HG02885 (cell line): ENCODE data around the gene DPEP2NB.
A peak's percentile ranks its signal among the peaks of the same experiment; 100 is the strongest.
"Not testable (repeated sequence)": the region's sequence is repeated elsewhere in the genome, so short reads cannot be mapped to it uniquely, and the experiment has no call there.

Source experiments
- ATAC-seq: cut with Tn5 transposase; IDR thresholded peaks from one replicate; pipeline ENCODE4 v1.9.1; 2021; ENCODE audit warnings: mild to moderate bottlenecking; ENCODE audit not compliant: unreplicated experiment, poor library complexity

Gene DPEP2NB

DNA sequence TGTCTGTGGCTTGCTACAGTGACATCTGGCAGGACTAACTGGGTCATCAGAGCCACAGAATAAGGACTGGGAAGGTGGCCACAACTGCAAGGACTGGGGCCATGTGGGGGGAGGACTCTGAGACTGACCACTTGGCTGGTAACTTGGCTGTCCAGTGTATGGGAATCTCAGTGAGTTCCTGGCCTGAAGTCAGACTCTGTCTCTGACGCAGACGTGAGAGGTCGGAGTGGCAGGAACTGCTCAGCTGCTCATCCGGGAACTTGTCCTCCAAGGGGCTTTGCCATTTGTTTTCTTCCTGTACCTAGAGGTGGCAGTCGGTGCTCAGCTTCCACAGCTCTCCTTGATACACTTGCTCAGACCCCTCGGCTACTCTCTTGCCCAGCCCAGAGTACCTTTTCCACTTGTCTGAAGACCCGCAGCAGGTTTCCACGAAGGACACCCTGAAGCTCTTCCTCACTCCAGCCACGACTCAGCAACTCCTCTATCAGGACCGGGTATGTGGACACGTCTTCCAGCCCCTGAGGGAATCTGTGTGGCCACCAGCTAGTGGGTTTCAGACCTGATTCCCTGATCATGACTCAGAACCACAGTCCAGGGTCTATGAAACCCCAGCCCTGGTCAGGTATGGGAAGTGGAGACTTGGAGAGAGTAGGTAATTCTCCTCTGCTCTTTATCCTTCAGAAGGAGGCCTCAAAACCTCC, 28.1 kb downstream of the DPEP2NB start:
- ATAC-seq = no peak

- ATAC-seq = no peak
Measured at GRCh38 chr16:67986949-67987348, 28.8 kb downstream of the DPEP2NB start.

DNA sequence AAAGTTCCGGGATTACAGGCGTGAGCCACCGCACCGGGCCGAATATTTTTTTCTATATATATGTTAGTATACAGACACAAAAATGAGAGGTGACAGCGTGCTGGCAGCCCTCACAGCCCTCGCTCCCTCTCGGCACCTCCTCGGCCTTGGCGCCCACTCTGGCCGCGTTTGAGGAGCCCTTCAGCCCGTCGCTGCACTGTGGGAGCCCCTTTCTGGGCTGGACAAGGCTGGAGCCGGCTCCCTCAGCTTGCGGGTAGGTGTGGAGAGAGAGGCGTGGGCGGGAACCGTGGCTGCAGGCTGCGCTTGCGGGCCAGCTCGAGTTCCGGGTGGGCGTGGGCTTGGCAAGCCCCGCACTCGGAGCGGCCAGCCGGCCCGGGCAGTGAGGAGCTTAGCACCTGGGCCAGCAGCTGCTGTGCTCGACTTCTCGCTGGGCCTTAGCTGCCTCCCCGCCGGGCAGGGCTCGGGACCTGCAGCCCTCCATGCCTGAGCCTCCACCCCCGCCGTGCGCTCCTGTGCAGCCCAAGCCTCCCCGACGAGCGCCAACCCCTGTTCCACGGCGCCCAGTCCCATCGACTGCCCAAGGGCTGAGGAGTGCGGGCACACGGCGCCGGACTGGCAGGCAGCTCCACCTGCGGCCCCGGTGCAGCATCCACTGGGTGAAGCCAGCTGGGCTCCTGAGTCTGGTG, 33.6 kb downstream of the DPEP2NB start:
- no peak for ATAC-seq

DNA sequence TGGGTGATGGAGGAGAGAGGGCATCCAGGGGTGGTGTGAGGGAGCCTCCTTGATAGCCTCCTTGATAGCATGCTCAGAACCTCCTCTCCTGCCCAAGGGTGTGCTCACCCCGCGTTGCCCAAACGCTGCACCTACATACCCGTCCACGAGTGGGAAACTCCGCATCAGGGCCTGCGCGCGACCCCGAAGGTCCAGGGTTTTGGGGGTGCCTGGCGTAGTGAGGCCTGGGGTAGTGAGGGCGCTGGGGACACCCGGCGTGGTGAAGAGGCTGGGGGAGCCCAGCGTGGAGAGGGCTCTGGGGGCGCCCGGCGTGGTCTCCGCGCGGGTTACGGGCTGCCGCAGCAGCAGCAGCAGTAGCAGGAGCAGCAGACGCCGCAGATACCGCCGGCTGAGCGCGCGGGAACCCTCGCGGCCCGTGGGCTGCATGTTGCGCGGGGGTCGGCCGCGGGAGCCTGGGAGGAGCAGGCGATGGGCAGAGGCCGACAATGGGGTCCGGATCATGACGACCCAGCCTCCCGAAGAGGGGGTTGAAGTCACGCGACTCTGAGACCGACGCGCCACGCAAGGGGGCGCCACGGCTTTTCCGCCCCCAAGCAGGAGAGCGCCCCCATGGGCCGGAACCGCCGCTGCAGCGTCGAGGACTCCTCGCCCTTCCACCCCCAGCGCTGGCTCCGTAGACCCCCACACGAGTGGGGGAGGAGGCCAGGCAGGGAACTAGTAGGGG, 35.6 kb downstream of the DPEP2NB start, which contains the start of gene DPEP3:
TSS of gene DPEP3 (minus strand) at position 545 of the 724 bp plus-strand sequence. CDS start at position 426, 119 bp downstream.
- ATAC-seq = no peak

GRCh38 chr16:67977469-67978227, 38.1 kb downstream of the DPEP2NB start:
- no peak for ATAC-seq

- no peak for ATAC-seq
Measured at GRCh38 chr16:67977005-67977404, 38.7 kb downstream of the DPEP2NB start.

DNA sequence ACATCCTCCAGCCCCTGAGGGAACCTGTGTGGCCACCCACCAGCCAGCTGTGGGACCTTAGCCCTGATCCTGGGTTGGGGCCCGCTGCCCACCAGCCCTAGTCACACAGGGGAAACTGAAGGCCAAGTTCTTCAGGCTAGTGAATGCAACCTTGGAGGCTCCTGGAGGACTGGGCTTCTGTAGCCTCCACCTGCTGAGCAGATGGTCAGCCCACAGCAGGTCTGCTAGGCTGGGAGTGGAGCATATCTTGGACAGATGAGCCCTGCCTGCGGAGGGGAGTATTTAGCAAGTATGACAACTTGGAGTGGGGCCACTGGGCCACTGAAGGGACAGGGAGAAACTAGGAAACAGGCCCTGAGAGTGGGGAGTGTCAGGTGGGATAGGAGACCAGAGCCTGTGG, 39.5 kb downstream of the DPEP2NB start:
- ATAC-seq = no peak

DNA sequence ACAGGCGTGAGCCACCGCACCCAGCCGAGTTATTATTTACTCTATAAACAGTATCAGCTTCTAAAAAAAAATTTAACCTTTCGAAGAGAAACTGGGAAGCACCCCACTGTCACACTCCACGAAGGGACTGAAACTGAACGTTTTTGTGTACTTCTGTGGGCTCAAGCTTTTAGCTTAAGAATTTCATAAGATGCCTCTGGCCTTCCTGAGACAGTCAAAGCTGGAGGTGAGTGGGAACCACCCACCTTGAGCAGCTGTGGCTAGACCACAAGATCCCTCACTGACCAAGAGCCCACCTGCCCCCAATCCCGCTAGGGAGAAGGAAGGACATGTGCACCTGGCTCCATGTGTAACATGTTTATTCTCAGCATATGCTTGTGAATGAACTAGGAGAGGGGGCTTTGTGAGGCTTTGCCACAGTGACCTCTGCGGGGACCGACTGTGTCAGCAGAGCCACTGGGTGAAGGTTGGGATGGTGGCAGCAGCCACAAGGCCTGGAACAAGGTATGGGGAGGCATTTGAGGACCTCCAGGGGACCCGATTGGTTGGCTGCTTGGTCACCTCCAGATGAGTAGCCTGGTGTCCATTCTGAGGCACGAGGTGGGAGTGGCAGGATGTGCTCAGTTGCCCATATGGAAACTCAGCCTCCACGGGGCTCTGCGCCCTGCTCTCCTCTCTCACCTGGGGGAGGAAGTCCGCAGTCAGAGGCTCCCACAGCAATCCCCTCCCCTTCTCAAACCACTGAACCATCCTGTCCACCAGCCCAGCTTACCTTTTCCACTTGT, 40.2 kb downstream of the DPEP2NB start:
- peak; percentile 68 for ATAC-seq

DNA sequence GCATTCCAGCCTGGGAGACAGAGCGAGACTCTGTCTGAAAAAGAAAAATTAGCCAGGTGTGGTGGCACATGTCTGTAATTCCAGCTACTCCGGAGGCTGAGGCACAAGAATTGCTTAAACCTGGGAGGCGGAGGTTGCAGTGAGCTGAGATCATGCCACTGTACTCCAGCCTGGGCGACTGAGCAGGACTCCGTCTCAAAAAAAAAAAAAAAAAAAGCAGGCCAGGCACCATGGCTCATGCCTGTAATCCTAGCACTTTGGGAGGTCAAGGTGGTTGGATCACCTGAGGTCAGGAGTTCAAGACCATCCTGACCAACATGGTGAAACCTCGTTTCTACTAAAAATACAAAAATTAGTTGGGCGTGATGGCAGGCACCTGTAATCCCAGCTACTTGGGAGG, 43.4 kb downstream of the DPEP2NB start:
- not testable (repeated sequence) for ATAC-seq

DNA sequence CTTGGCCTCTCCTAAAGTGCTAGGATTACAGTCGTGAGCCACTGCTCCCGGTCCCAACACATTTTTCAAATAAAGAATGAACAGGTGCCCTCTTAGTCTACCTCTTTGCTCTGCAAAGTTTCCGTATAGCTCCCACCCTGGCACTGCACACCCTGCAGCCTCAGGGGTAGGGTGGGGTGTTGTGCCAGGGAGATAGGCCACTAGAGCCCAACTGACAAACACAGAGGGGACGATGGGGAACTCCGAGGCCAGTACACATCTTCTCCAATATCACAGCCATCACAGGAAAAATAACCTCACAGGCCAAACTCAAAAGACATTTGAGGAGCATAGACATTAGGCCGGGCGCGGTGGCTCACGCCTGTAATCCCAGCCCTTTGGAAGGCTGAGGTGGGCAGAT, 44.6 kb downstream of the DPEP2NB start:
- no peak for ATAC-seq

DNA sequence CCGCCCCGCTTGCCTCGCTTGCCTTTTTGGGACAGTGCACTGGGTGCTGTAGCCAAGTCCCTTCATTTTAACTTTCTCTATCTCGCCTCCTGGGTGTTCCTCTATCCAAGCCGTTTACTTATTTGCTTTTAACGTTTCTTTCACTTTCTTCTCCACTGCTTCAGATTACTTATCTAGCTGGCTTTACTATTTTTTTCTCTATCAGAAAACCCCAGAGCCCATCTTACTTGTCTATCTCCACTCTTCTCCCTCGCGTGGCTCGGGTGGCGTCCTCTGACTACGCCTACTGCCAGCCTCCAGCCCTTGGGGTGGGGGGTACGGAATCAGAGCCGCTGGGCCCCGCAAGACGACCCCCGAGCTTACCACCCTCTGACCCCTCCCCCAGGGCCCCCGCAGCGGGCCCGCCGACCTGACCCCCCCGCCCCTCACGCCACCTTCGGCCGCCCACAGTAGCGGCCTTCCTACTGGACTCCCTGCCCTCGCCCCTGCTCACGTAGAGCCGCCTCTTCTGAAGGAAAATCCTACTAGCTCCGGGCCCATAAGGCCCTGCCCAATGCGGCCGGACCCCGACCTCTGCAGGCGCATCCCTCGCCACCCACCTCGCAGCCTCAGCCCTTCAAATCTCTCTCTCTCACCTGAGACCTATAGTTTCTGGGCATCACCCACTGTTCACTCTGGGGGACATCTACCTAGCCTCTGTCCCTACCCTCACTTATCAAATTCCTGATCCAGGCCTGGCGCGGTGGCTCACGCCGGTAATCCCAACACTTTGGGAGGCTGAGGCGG, 46.3 kb downstream of the DPEP2NB start:
- no peak for ATAC-seq

- ATAC-seq = peak; percentile 78
Measured at GRCh38 chr16:67968400-67969253, 47.1 kb downstream of the DPEP2NB start, which contains the start of gene SLC12A4. Gene SLC12A4, minus strand, starts transcription at chr16:67968637. Its CDS starts 84 bp downstream, at chr16:67968553.

DNA sequence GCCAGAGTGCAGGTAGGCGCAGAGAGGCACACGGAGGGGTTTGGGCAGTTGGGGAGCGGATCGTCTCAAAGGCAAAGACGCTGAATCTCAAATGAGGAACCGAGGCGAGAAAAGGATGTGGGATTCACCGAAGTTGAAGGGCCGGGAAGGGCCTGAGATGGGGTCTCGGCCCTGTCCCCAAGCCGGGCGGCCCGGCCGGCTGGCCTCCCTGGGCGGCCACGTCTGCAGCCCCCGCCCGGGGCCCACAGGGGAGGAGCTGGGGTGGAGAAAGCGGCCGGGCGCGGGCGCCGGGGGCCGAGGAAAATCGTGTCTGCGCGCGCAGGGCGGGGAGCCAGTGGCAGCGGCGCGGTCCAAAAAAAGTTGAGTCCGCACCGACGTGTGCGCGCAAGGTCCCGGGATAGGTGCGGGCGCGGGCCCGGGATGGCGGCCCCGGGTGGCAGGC, 47.7 kb downstream of the DPEP2NB start:
- peak; percentile 24 for ATAC-seq

DNA sequence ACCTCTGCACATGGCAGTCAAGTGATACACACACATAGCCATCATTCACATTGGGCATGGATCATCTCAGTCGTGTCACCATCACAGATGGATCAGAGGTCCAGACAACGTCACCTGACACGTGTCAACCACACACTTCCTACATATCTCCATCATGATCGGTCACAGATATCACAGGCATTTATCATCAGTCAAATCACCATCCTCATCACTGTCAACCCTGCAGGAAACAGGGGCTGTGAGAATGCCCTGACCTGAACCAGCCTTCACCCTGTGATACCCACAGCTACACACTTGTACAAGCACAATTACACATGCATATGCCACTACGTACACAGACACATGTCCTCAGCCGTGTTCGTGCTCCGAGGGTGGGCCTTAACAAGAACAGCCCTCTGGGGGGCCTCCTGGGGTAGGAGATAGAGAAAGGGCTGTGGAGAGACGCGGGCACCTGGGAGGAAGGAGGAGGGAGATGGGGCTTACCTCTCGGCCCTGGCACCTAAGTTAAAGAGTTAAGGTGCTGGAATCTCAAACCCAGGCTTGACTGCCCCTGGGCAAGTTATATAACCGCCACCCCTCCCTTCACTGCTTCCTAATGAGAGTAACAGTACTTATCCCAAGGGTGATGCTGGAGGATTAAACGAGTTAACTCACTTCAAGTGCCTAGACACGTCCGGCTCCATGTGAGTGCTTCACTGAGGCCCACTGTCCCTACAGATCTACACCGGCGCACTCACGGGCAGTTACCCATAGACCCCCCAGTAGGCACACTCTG, 48.3 kb downstream of the DPEP2NB start:
- ATAC-seq = peak; percentile 11

DNA sequence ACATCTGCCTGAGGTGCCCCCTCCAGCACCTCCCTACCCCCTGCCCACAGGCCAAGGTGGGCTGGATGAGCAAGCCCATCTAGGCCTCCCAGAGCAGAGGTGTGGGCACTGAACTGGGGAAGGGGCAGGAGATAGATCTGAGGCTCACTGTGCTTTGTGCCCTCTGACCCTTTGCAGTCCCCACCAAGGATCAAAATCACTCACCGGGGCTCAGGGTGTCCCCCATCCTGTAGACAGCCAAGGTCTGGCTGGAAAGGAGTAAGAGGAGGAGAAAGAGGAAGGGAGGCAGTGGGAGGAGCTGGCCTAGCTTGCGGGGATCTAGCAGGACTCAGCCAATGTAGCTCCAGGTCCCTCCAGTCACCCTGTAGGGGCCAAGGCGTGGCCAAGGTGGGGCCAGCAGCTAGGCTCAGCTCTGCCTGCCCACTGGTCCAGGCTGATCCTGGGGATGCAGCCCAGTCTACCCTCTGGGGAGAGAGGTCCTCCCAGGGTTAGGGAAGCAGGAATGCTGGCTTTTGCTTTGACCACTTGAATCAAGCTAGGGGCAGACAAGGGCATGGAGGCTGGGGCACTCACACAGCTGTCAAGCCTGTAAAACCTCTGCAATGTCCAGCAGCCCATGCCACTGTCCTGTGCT, 49.0 kb downstream of the DPEP2NB start:
- ATAC-seq = no peak

DNA sequence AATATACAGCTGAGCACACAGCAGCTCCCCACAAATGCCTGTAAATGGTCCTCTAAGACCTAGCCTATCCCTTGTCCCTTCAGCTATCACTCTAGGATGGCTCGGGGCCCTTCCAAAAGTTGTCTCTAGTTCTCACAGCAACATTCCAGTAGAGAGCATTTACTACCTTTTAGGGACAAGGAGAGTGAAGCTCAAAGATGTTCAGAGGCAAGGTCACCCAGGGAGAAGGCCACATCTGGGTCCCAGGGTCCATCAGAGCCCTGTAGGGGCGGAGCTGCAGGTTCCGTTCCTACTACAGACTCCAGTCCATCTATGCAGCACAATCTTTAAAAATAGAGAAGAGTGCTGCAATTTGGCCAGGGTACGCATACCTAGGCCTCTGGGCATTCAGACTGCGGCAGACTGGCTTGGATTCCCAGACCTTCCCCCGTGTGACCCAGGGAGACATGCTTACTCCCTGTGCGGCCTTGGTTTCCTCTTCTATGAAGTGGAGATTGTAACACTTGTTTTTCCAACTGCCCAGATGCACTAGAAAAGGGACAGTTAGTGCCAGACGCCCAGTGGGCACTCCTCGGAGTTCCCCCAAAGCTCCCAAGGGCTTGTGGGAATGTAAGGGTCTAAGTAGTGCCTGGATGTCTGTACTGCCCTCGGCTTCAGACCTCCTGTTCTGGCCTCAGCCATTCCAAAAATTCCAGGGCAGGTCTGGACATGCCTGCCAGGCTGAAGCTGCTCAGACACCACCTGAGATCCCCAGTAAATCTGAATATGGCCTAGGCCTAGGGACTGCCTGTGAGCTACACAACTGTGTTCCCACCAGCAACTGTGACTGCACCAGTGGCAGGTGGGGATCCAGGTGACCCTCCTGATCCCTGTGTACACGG, 49.8 kb downstream of the DPEP2NB start:
- ATAC-seq = no peak
